Measurements from ENCODE around the gene ZDHHC4. TPM values are rescaled to one million over a fixed set of nuclear protein-coding genes. Genes with fewer than 3 reads are reported as not detected.
A peak's percentile ranks its signal among the peaks of the same experiment; 100 is the strongest.

The ZDHHC4 gene
- total and polyA plus RNA-seq, 9 of the 15 experiments (the other 6 are each of a cell fraction or from before 2014, with no cell fraction given) = 33.4 to 106 (median 58.3) TPM

DNA sequence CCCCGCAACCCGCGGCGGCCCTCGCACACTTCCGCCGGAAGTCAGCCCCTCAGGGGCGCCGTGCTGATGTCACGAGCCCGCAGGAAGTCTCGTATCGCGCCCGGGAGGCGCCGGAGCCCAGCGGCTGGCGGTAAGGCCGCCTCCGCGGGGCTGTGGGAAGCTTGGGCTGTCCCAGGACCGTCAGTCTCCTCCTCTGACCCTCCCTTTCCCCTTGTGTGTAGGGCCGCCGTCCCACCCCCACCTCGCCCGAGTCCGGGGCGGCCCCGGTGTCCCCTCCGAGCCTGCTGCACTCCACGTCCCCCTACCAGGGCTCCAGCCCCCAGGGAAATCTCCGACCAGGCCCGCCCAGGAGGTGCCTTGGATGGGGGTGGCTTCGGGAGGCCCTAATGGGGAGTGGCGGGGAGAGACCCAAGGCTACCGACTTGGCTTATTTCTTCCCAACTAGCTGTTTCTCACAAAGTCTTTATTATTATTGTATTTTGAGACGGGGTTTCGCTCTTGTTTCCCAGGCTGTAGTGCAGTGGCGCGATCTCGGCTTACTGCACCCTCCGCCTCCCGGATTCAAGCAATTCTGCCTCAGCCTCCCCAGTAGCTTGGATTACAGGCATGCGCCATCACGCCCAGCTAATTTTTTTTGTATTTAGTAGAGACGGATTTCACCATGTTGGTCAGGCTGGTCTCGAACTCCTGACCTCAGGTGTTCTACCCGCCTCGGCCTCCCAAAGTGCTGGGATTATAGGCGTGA, at the start of gene ZDHHC4 (continued):
- no peak for TF ChIP-seq CCAR2 (IDR thresholded peaks at IDR 0.05; ENCODE audit: low read depth, low read length)
- TF ChIP-seq ESRRA (IDR thresholded peaks at IDR 0.05; ENCODE audit: borderline replicate concordance, low read depth) = peak; percentile 85
- no peak for TF ChIP-seq CC2D1A (IDR thresholded peaks at IDR 0.05)
- TF ChIP-seq ZNF507 (tag; conservative IDR thresholded peaks at IDR 0.05) = no peak
- TF ChIP-seq RFX5 (IDR thresholded peaks at IDR 0.05; ENCODE audit: low read depth, low read length) = no peak
- TF ChIP-seq RHOXF2B (CRISPR knock-in tag; conservative IDR thresholded peaks at IDR 0.05) = no peak
- TF ChIP-seq STAT5B (CRISPR knock-in tag; IDR thresholded peaks at IDR 0.05) = no peak
- TF ChIP-seq ZNF263 (CRISPR knock-in tag; IDR thresholded peaks at IDR 0.05; ENCODE audit: borderline replicate concordance) = peak; percentile 52; the same call in 1 of the 2 replicates
- no peak for TF ChIP-seq SNRNP70 (optimal IDR thresholded peaks at IDR 0.05; ENCODE audit: low read depth, low read length)
- TF ChIP-seq HCFC1 (IDR thresholded peaks at IDR 0.05; ENCODE audit: low read depth, low read length) = peak; percentile 74
- TF ChIP-seq, protein P1, sequence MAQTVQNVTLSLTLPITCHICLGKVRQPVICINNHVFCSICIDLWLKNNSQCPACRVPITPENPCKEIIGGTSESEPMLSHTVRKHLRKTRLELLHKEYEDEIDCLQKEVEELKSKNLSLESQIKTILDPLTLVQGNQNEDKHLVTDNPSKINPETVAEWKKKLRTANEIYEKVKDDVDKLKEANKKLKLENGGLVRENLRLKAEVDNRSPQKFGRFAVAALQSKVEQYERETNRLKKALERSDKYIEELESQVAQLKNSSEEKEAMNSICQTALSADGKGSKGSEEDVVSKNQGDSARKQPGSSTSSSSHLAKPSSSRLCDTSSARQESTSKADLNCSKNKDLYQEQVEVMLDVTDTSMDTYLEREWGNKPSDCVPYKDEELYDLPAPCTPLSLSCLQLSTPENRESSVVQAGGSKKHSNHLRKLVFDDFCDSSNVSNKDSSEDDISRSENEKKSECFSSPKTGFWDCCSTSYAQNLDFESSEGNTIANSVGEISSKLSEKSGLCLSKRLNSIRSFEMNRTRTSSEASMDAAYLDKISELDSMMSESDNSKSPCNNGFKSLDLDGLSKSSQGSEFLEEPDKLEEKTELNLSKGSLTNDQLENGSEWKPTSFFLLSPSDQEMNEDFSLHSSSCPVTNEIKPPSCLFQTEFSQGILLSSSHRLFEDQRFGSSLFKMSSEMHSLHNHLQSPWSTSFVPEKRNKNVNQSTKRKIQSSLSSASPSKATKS (CRISPR knock-in tag; IDR thresholded peaks at IDR 0.05) = no peak
- TF ChIP-seq CBX8 (IDR thresholded peaks at IDR 0.05; ENCODE audit: borderline replicate concordance, extremely low read depth, low read depth, low read length, poor library complexity, severe bottlenecking) = no peak
- TF ChIP-seq TBP (optimal IDR thresholded peaks at IDR 0.05; ENCODE audit: low read depth, low read length) = peak; percentile 75
- TF ChIP-seq ATF7 (IDR thresholded peaks at IDR 0.05) = peak; percentile 90
- TF ChIP-seq ZSCAN29 (IDR thresholded peaks at IDR 0.05) = no peak
- TF ChIP-seq, protein P2, sequence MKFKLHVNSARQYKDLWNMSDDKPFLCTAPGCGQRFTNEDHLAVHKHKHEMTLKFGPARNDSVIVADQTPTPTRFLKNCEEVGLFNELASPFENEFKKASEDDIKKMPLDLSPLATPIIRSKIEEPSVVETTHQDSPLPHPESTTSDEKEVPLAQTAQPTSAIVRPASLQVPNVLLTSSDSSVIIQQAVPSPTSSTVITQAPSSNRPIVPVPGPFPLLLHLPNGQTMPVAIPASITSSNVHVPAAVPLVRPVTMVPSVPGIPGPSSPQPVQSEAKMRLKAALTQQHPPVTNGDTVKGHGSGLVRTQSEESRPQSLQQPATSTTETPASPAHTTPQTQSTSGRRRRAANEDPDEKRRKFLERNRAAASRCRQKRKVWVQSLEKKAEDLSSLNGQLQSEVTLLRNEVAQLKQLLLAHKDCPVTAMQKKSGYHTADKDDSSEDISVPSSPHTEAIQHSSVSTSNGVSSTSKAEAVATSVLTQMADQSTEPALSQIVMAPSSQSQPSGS (CRISPR knock-in tag; IDR thresholded peaks at IDR 0.05) = no peak
- peak; percentile 72 for TF ChIP-seq JUND (IDR thresholded peaks at IDR 0.05; ENCODE audit: borderline replicate concordance, low read depth, low read length)
- TF ChIP-seq JUND (tag; IDR thresholded peaks at IDR 0.05; ENCODE audit: borderline replicate concordance, low read depth, low read length) = peak; percentile 11; the same call in 1 of the 3 replicates
- no peak for TF ChIP-seq NCOA4 (IDR thresholded peaks at IDR 0.05; ENCODE audit: partially characterized antibody)
- TF ChIP-seq GATA2 (CRISPR knock-in tag; IDR thresholded peaks at IDR 0.05) = no peak
- TF ChIP-seq KDM4B (IDR thresholded peaks at IDR 0.05; ENCODE audit: borderline replicate concordance in 2 of 2, low read depth in 1 of 2) = peak in 1 of 2 experiments; percentile 92; a peak in 2 of 4 replicates
- TF ChIP-seq, protein P3, sequence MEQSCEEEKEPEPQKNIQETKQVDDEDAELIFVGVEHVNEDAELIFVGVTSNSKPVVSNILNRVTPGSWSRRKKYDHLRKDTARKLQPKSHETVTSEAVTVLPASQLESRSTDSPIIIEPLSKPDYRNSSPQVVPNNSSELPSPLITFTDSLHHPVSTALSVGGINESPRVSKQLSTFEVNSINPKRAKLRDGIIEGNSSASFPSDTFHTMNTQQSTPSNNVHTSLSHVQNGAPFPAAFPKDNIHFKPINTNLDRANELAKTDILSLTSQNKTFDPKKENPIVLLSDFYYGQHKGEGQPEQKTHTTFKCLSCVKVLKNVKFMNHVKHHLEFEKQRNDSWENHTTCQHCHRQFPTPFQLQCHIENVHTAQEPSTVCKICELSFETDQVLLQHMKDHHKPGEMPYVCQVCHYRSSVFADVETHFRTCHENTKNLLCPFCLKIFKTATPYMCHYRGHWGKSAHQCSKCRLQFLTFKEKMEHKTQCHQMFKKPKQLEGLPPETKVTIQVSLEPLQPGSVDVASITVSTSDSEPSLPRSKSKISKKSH (CRISPR knock-in tag; IDR thresholded peaks at IDR 0.05) = no peak
- TF ChIP-seq KAT8 (IDR thresholded peaks at IDR 0.05; ENCODE audit: low read depth) = no peak
- TF ChIP-seq ZNF41 (CRISPR knock-in tag; conservative IDR thresholded peaks at IDR 0.05) = no peak
- TF ChIP-seq ZKSCAN8 (CRISPR knock-in tag; IDR thresholded peaks at IDR 0.05) = no peak
- TF ChIP-seq BRD4 (IDR thresholded peaks at IDR 0.05) = no peak
